Gastroesophageal sphincter (tissue), 3 donors: ENCODE measurements around the gene ZSWIM4.

Experiments
- EP300 ChIP-seq: sonication (generic); formaldehyde crosslinking; IDR thresholded peaks from one replicate; pipeline ENCODE4 v1.6.1; 2017; ENCODE audit warnings: antibody characterized with exemption, mild to moderate bottlenecking
- POLR2A ChIP-seq, 2 donors: fragments of 450-650 bp; IDR thresholded peaks; one replicate each; pipeline ENCODE4 v1.6.1; 2017; ENCODE audit warnings: antibody characterized with exemption in 2 of 2, mild to moderate bottlenecking in 2 of 2, moderate library complexity in 1 of 2
- POLR2AphosphoS5 ChIP-seq: sonication (generic); formaldehyde crosslinking; IDR thresholded peaks from one replicate; pipeline ENCODE4 v1.6.1; 2017; ENCODE audit warnings: antibody characterized with exemption
- TF ChIP-seq, protein P1 (sequence below), 4 experiments: fragments of 200-600 bp in 2 of 4; fragments of 450-650 bp in 2 of 4; sonication (generic) in 1 of 4; IDR thresholded peaks; one replicate each; pipeline ENCODE4 v1.5.1; 2017 to 2019; ENCODE audit warnings: antibody characterized with exemption in 4 of 4, mild to moderate bottlenecking in 2 of 4, moderate library complexity in 2 of 4

DNA sequence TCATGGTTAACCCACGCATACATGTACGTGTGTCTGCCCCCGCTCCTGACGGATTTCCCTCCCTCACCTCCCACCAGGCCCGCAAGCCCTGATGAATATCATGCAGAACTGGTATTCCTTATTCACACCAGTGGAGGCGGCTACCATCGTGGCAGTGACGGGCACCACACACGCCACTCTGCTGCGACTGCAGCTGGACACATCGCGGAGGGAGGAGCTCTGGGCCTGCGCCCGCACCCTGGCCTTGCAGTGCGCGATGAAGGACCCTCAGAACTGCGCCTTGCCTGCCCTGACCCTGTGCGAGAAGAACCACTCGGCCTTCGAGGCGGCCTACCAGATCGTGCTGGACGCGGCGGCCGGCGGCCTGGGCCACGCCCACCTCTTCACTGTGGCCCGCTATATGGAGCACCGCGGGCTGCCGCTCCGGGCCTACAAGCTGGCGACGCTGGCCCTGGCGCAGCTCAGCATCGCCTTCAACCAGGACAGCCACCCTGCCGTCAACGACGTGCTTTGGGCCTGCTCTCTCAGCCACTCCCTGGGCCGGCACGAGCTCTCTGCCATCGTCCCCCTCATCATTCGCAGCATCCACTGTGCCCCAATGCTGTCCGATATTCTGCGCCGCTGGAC is 35.0 kb downstream of the ZSWIM4 start:
- TF ChIP-seq POLR2A (IDR thresholded peaks at IDR 0.05) (no peak), EP300 (no peak), POLR2AphosphoS5 (peak; percentile 20)
- TF ChIP-seq, protein P1, sequence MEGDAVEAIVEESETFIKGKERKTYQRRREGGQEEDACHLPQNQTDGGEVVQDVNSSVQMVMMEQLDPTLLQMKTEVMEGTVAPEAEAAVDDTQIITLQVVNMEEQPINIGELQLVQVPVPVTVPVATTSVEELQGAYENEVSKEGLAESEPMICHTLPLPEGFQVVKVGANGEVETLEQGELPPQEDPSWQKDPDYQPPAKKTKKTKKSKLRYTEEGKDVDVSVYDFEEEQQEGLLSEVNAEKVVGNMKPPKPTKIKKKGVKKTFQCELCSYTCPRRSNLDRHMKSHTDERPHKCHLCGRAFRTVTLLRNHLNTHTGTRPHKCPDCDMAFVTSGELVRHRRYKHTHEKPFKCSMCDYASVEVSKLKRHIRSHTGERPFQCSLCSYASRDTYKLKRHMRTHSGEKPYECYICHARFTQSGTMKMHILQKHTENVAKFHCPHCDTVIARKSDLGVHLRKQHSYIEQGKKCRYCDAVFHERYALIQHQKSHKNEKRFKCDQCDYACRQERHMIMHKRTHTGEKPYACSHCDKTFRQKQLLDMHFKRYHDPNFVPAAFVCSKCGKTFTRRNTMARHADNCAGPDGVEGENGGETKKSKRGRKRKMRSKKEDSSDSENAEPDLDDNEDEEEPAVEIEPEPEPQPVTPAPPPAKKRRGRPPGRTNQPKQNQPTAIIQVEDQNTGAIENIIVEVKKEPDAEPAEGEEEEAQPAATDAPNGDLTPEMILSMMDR (IDR thresholded peaks at IDR 0.05), result no peak
